OCI-M2 (cell line): ENCODE data around the gene MYBPH.
A peak's percentile ranks its signal among the peaks of the same experiment; 100 is the strongest.

Experiments
- DNase-seq: peaks from one replicate; lab custom pipeline; 2025; ENCODE audit not compliant: unreplicated experiment; lab: John Stamatoyannopoulos, UW

MYBPH gene

GRCh38 chr1:203175237-203175826 lies at the start of gene MYBPH:
TSS of gene MYBPH (minus strand) at chr1:203175826. CDS start at chr1:203175755, 71 bp downstream.
- no peak for DNase-seq

GRCh38 chr1:203225071-203225470 lies 49.4 kb upstream of the MYBPH start:
- DNase-seq = no peak

- no peak for DNase-seq
Observed at GRCh38 chr1:203223012-203223775, 47.6 kb upstream of the MYBPH start.

- no peak for DNase-seq
Observed at GRCh38 chr1:203219934-203220333, 44.3 kb upstream of the MYBPH start.

GRCh38 chr1:203219171-203219570 lies 43.5 kb upstream of the MYBPH start:
- DNase-seq = no peak

GRCh38 chr1:203217668-203218067 lies 42.0 kb upstream of the MYBPH start:
- no peak for DNase-seq

GRCh38 chr1:203217139-203217655 lies 41.6 kb upstream of the MYBPH start:
- DNase-seq = no peak

- DNase-seq = peak; percentile 22
Observed at GRCh38 chr1:203216274-203217138, 40.9 kb upstream of the MYBPH start.

GRCh38 chr1:203215573-203215972 lies 39.9 kb upstream of the MYBPH start:
- DNase-seq = no peak

- DNase-seq = no peak
Observed at GRCh38 chr1:203214871-203215270, 39.2 kb upstream of the MYBPH start.

- DNase-seq = no peak
Observed at GRCh38 chr1:203213126-203213525, 37.5 kb upstream of the MYBPH start.

GRCh38 chr1:203211812-203212211 lies 36.2 kb upstream of the MYBPH start:
- no peak for DNase-seq

- DNase-seq = no peak
Observed at GRCh38 chr1:203210988-203211387, 35.4 kb upstream of the MYBPH start.

GRCh38 chr1:203210350-203210749 lies 34.7 kb upstream of the MYBPH start:
- DNase-seq = no peak

GRCh38 chr1:203208181-203208580 lies 32.6 kb upstream of the MYBPH start:
- no peak for DNase-seq

- DNase-seq = no peak
Observed at GRCh38 chr1:203207751-203208150, 32.1 kb upstream of the MYBPH start.

GRCh38 chr1:203206129-203206687 lies 30.6 kb upstream of the MYBPH start:
- no peak for DNase-seq

- no peak for DNase-seq
Observed at GRCh38 chr1:203204756-203205155, 29.1 kb upstream of the MYBPH start.

- DNase-seq = no peak
Observed at GRCh38 chr1:203202431-203203245, 27.0 kb upstream of the MYBPH start.

- no peak for DNase-seq
Observed at GRCh38 chr1:203201516-203202205, 26.0 kb upstream of the MYBPH start.
